ENCODE results near the gene ADCYAP1R1. TPM values are rescaled to one million over a fixed set of nuclear protein-coding genes. Genes with fewer than 3 reads are reported as not detected.
A peak's percentile ranks its signal among the peaks of the same experiment; 100 is the strongest.
"Not testable (repeated sequence)": the region's sequence is repeated elsewhere in the genome, so short reads cannot be mapped to it uniquely, and the experiment has no call there.

The ADCYAP1R1 gene
- total RNA-seq, 1 donor from 2014 or later = not detected

GRCh38 chr7:31145339-31145738 is 93.2 kb downstream of the ADCYAP1R1 start:
- no peak for DNase-seq (ENCODE audit: low spot score, unreplicated experiment)

GRCh38 chr7:31146030-31146429 is 93.9 kb downstream of the ADCYAP1R1 start:
- no peak for TF ChIP-seq CTCF (IDR thresholded peaks at IDR 0.05; ENCODE audit: unreplicated experiment)
- DNase-seq (ENCODE audit: low spot score, unreplicated experiment) = no peak
- Mint-ChIP-seq H3K27ac (no peak overlapping the region), H3K36me3 (ENCODE audit: insufficient read depth) (no peaks in the 10 kb centered on the region), H3K4me1 (ENCODE audit: low read depth) (no peaks in the 10 kb centered on the region), H3K27me3 (peaks cover 16% of the 10 kb centered on the region), H3K4me3 (ENCODE audit: low read depth) (no peak overlapping the region), H3K9me3 (ENCODE audit: low read depth) (peaks cover 2% of the 10 kb centered on the region)

More at GRCh38 chr7:31145339-31145738, 93.2 kb downstream of the ADCYAP1R1 start:
- Mint-ChIP-seq H3K4me3 (ENCODE audit: low read depth) (no peak overlapping the region), H3K9me3 (ENCODE audit: low read depth) (peaks cover 6% of the 10 kb centered on the region), H3K36me3 (ENCODE audit: insufficient read depth) (no peaks in the 10 kb centered on the region), H3K4me1 (ENCODE audit: low read depth) (no peaks in the 10 kb centered on the region), H3K27ac (no peak overlapping the region), H3K27me3 (peaks cover 22% of the 10 kb centered on the region)
- peak; percentile 35 for TF ChIP-seq CTCF (IDR thresholded peaks at IDR 0.05; ENCODE audit: unreplicated experiment)

- peaks cover 2% of the 10 kb centered on the region for H3K9me3 Mint-ChIP-seq (ENCODE audit: low read depth)
- DNase-seq (ENCODE audit: low spot score, unreplicated experiment) = no peak
- H3K4me3 Mint-ChIP-seq (ENCODE audit: low read depth) = no peak overlapping the region
- H3K4me1 Mint-ChIP-seq (ENCODE audit: low read depth) = no peaks in the 10 kb centered on the region
- no peak for TF ChIP-seq CTCF (IDR thresholded peaks at IDR 0.05; ENCODE audit: unreplicated experiment)
- H3K36me3 Mint-ChIP-seq (ENCODE audit: insufficient read depth) = no peaks in the 10 kb centered on the region
- H3K27ac Mint-ChIP-seq = no peak overlapping the region
- peaks cover 12% of the 10 kb centered on the region for H3K27me3 Mint-ChIP-seq
These were observed 94.4 kb downstream of the ADCYAP1R1 start for GRCh38 chr7:31146538-31146937.

- Mint-ChIP-seq H3K4me1 (ENCODE audit: low read depth) (no peaks in the 10 kb centered on the region), H3K9me3 (ENCODE audit: low read depth) (peaks cover 8% of the 10 kb centered on the region), H3K27ac (no peak overlapping the region), H3K36me3 (ENCODE audit: insufficient read depth) (no peaks in the 10 kb centered on the region), H3K27me3 (no peaks in the 10 kb centered on the region), H3K4me3 (ENCODE audit: low read depth) (no peak overlapping the region)
- DNase-seq (ENCODE audit: low spot score, unreplicated experiment) = no peak
- no peak for TF ChIP-seq CTCF (IDR thresholded peaks at IDR 0.05; ENCODE audit: unreplicated experiment)
These were observed 99.7 kb downstream of the ADCYAP1R1 start for GRCh38 chr7:31151849-31152248.

GRCh38 chr7:31153318-31153717 is 101.2 kb downstream of the ADCYAP1R1 start:
- H3K4me1 Mint-ChIP-seq (ENCODE audit: low read depth); DNase-seq (ENCODE audit: low spot score, unreplicated experiment); H3K36me3 Mint-ChIP-seq (ENCODE audit: insufficient read depth); H3K27me3 Mint-ChIP-seq; H3K27ac Mint-ChIP-seq; H3K4me3 Mint-ChIP-seq (ENCODE audit: low read depth); H3K9me3 Mint-ChIP-seq (ENCODE audit: low read depth): not testable (repeated sequence)

- Mint-ChIP-seq H3K36me3 (ENCODE audit: insufficient read depth) (no peaks in the 10 kb centered on the region), H3K27me3 (peaks cover 3% of the 10 kb centered on the region), H3K4me3 (ENCODE audit: low read depth) (no peak overlapping the region), H3K27ac (no peak overlapping the region), H3K4me1 (ENCODE audit: low read depth) (no peaks in the 10 kb centered on the region), H3K9me3 (ENCODE audit: low read depth) (peaks cover 3% of the 10 kb centered on the region)
- DNase-seq (ENCODE audit: low spot score, unreplicated experiment) = no peak
- no peak for TF ChIP-seq CTCF (IDR thresholded peaks at IDR 0.05; ENCODE audit: unreplicated experiment)
These were observed 108.8 kb downstream of the ADCYAP1R1 start for GRCh38 chr7:31160941-31161340.
